TTC549 (cell line): Measurements from ENCODE around the gene ARAP2.
"Not testable (repeated sequence)": the region's sequence is repeated elsewhere in the genome, so short reads cannot be mapped to it uniquely, and the experiment has no call there.

Source experiments
- FAIRE-seq: peaks from 2 replicates; lab custom pipeline; 2012; peaks lifted over from hg19 to GRCh38; lab: Jason Lieb, UNC

Gene ARAP2

DNA sequence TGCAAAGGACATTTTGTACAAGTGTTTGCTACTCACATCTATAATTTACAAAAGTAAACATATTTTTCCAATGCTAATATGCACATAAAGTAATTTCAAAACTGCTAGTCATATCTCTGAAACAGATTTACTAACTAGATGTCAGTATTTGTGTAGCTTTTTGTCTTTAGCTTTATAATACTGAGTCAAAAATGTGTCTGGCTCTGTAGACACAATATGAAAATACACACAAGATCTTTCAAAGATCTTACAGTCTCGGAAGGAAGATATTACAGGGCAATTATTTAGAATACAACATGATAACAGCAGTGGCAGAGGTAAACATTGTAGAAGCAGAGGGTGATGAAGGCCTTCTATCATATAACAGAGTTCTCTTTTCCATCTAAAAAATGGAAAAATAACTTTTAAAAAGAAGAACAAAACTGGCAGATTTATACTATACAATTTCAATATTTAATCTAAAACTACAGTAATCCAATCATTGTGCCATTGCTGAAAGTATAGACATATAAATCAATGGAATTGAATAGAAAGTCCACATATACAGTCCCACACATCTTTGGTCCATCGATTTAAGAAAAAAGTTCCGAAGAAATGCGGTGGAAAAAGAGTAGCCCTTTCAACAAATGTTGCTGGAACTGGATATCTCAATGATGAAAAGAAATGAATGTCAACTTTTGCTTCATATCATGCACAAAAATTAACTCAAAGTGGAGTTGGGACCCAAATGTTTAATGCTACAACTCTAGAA lies 29.4 kb downstream of the ARAP2 start:
- FAIRE-seq: no peak

DNA sequence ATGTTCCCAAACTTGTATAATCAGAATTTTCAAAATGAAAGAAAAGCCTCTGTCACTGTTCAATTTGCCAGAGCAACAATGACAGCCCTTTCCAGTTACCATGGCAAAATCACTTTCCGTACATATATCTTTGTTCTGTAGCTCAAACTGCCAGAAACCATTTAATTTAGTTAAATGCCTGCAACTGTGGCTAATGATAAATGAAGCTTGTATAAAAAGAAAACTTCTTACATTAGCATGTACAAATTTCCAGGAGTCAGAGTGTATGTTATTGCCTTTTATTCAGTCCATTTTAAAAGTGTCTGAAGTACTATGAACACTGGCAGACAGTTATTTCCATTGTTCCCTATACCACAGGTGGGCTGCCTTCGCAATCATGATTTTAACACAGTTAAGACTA lies 30.3 kb downstream of the ARAP2 start:
- FAIRE-seq: no peak

DNA sequence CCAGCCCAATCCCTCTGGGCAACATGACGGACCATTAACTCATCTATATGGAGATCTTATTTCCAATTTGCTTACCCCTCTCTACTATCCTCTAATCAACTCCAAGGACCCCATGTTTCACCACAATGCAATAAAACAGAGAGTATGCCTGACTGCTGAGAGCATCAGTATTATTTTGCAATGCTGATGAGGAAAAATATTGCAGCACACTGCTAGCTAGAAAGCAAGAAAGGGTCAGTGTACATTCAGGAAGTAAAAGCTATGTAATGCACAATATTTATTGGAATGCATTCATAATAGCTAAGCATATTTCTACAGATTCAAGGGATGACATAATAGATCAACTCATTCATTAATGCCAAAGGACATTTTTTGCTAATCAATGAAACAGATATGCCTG lies 33.2 kb downstream of the ARAP2 start:
- FAIRE-seq: no peak

GRCh38 chr4:36209941-36210649 lies 34.2 kb downstream of the ARAP2 start:
- no peak for FAIRE-seq

DNA sequence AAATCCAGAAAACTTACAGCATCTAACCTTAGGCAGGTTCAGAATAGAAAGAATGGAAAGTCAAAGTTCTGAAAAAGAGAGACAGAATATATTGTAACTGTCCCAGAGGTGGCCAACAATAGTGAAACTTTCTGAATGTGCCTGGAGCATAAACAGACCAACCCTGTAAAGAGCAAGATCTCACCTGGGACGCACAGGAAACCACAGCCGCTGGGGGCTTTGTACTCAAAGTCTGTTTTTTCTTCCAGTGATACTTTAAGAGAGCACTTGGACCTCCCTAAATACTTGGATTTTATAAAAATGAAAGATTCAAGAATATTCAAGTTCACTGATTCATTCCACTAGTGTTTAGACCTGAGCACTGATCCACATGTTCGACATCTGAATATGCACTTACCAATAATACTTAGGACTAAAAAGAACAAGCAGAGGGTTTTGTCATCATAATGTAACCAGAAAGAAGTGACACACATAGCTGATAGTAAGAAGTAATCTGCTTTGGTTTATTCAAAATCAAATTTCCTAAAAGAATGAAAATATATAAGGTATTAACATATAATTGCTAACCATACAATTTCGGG lies 35.3 kb downstream of the ARAP2 start:
- FAIRE-seq: no peak

DNA sequence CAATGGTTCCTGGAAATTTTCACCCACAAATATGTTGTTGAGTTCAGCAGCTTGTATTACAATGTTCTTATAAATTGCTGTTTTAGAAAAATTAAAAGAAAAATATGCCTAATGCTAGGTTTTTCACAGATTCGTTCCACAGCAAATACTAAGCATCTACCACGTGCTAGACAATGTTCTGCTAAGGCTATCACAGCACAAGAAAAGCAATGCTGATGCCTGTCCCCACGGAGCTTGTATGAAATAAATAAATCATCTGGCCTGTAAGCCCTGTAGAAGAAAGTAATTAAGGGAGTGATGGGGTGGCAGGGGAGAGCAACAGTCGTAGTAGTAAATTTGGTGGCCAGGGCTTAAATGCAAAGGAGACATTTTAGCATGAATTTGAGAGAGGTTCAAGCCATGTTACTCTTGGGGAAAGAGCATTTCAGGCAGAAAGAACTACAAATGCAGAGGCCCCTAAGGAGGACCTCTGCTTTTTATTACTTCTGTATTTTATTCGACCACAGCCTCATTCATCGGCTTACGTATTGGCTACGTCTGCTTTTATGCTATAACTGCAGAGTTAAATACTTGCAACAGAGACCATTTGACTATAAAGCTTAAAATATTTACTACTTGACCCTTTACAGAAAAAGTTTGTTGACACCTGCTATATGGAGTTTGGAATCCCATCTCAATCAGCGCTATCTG lies 36.3 kb downstream of the ARAP2 start:
- no peak for FAIRE-seq

DNA sequence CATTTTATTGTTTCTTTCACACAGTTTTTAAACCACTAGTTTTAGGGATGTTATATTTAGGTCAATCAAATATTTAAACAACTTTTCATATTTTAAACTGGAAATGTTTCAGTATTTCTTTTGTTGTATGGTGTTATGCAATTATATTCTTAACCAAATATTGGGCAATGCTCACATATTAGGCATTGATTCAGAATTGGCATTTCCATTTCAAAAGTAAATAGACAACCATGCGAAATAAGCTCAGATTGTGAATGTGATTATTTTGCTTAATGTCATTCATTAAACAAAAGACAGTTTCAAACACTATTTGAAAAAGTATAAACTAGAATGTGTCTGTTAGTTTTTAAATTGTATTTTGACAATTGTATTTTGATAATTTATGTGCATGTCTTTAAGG lies 36.9 kb downstream of the ARAP2 start:
- no peak for FAIRE-seq

- no peak for FAIRE-seq
Observed at GRCh38 chr4:36206603-36207311, 37.6 kb downstream of the ARAP2 start.

GRCh38 chr4:36206012-36206411 lies 38.3 kb downstream of the ARAP2 start:
- no peak for FAIRE-seq

GRCh38 chr4:36198861-36199260 lies 45.5 kb downstream of the ARAP2 start:
- no peak for FAIRE-seq

- no peak for FAIRE-seq
Observed at GRCh38 chr4:36198068-36198808, 46.1 kb downstream of the ARAP2 start.

DNA sequence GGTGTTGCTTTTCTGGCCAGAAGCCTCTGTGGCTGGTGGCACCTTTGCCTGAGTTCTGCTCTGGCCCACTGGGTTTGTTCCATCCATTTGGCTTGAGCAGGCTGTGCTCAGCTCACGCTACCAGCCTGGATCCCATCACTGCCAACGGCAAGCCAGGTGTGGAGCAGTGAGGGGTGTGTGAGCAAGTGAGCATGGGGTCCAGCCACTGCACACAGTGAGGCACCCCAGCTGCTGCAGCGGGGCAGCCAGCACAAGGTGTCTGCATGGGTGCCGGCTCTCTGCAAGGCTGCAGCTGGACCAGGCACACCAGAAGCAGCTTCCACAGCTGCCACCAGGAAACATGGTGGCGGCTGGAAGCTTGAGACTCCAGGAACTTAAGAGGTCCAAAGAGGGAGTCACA lies 46.8 kb downstream of the ARAP2 start:
- FAIRE-seq: no peak

- FAIRE-seq: no peak
Observed at GRCh38 chr4:36196145-36196913, 48.0 kb downstream of the ARAP2 start.

DNA sequence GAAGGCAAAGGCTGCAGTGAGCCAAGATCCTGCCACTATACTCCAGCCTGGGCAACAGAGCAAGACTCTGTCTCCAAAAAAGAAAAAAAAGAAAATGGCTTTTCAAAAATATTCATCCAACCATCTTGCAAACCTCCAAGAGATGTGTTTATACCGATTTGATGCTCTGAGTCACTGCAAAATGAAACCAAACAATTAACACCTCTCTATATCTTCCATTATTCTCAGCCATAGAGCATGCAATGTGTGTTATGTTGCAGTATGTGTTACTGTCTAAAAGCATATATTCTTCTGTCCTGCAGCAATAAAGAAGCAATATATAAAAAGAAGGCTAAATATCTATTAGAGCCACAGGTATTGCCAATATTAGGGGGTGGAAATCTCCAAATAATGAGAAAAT lies 51.4 kb downstream of the ARAP2 start:
- no peak for FAIRE-seq

DNA sequence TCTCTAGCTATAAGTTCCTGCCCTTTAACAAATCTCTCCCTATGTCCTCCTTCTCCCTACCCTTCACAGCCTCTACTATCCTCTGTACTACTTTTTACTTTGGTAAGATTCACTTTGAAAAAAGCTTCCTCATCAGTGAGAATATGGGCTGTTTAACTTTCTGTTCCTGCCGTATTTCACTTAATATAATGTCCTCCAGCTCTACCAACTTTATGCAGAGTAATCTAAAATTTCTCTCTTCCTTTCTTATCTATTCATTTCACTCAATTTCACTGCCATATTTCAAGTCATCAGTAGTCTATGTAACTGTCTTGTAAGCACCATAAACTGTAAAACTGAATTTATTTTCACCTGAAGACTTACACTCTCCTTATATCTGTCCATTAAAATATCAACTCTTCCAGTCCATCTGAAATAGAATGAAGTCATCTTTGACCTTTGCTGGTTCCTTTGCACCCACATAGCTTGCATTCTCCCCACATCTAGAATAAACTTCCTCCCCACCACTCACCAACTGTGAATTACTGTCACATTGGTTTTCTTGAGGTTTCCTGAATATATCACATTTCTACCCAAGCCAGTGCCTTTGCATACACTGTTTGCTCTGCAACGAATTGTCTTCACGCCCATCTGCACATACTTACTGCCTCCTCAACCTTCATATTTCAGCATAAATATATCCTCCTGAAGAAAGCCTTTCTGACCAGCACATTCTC lies 54.6 kb downstream of the ARAP2 start:
- no peak for FAIRE-seq

DNA sequence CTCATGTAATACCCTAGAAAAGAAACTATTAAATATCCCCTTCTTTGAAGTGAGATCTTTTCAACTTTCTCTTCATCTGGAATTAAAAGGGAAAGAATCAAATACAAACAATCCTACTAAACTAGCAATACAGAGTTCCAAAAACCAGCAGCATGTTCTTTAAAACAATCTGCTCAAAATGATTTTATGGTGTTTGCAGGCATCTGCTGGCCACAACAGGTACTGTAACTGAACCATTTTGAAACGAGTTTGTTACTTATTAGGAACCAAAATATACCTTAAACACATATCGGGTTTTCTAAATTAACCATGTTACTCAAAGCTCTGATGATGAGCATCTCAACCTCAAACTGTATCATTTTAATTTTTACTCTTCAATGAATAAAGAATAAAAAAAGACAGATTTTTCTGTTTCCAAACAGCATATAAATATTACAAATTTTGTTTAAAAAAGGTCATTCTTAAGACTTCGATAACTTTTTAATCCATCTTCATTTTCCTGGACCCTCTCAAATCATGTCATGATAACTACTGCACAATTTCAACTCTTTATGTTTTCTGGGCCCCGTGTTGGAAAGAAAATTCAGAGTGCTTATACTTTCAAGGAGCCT lies 56.5 kb downstream of the ARAP2 start:
- FAIRE-seq: no peak

GRCh38 chr4:36183665-36184393 lies 60.5 kb downstream of the ARAP2 start:
- FAIRE-seq: no peak

DNA sequence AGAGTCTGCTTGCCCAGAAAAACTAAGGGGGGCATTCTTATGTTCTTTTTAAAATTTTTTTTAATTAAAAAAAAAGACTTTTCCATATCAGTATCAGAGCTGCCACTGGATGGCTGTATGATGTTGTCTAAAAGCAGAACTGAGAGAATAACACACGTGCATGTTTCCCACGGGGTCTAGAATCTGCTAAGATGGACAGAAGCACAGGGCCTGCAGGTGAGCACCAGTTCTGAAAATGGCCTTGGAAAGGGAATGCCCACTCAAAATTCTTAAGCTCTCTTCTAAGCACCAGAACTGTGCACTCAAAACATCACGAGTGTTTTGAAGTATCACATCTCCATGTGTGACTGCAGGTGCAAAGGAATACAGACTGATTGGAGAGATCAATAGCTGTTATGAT lies 61.1 kb downstream of the ARAP2 start:
- no peak for FAIRE-seq

DNA sequence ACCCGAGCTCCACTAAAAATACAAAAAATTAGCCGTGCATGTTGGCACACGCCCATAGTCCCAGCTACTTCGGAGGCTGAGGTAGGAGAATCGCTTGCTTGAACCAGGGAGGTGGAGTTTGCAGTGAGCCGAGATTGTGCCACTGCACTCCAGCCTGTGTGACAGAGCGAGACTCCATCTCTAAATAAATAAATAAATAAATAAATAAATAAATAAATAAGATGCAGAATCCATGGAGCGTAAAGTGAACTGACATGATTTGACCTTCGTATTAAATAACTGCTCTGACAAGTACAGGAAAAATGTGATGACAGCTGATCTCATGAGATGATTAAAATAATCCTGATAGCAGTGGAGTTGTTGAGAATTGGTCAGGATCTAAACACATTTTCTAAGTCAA lies 62.0 kb downstream of the ARAP2 start:
- FAIRE-seq: not testable (repeated sequence)
